ENCODE results near the gene TMEM131. TPM values are rescaled to one million over a fixed set of nuclear protein-coding genes. Genes with fewer than 3 reads are reported as not detected.

The TMEM131 gene
- total RNA-seq, 1 experiment from 2014 or later = 29.6 TPM

- Histone ChIP-seq H3K36me3 (ENCODE audit: low read depth) (no peaks in the 10 kb centered on the region), H3F3A (ENCODE audit: insufficient read depth, low read depth) (peaks cover 30% of the 10 kb centered on the region), H3K9me2 (ENCODE audit: insufficient read depth) (no peaks in the 10 kb centered on the region), H3K4me3 (no peak overlapping the region), H4K20me1 (ENCODE audit: insufficient read depth) (peaks cover 50% of the 10 kb centered on the region), H3K27ac (no peak overlapping the region), H3K79me2 (ENCODE audit: low read depth) (peaks cover 98% of the 10 kb centered on the region), H3K4me1 (replicated peaks; ENCODE audit: insufficient read depth) (peaks cover 31% of the 10 kb centered on the region), H3K4me2 (no peak overlapping the region), H2AFZ (no peak overlapping the region), H3K9me3 (ENCODE audit: insufficient read depth, low read depth) (no peaks in the 10 kb centered on the region), H3K27me3 (ENCODE audit: insufficient read depth, low read depth) (no peaks in the 10 kb centered on the region)
- no TSS peak for BruUV-seq (replicated peaks)
- intact Hi-C loops (cut with micrococcal nuclease; ENCODE audit: unreplicated experiment) = no loop called here
- CTCF ChIA-PET = no interaction called here
- POLR2A ChIA-PET (ENCODE audit: unreplicated experiment) = no interaction called here
- TF ChIP-seq, protein P1, sequence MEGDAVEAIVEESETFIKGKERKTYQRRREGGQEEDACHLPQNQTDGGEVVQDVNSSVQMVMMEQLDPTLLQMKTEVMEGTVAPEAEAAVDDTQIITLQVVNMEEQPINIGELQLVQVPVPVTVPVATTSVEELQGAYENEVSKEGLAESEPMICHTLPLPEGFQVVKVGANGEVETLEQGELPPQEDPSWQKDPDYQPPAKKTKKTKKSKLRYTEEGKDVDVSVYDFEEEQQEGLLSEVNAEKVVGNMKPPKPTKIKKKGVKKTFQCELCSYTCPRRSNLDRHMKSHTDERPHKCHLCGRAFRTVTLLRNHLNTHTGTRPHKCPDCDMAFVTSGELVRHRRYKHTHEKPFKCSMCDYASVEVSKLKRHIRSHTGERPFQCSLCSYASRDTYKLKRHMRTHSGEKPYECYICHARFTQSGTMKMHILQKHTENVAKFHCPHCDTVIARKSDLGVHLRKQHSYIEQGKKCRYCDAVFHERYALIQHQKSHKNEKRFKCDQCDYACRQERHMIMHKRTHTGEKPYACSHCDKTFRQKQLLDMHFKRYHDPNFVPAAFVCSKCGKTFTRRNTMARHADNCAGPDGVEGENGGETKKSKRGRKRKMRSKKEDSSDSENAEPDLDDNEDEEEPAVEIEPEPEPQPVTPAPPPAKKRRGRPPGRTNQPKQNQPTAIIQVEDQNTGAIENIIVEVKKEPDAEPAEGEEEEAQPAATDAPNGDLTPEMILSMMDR (conservative IDR thresholded peaks at IDR 0.05) = no peak
- TF ChIP-seq EZH2 (IDR thresholded peaks at IDR 0.05; ENCODE audit: low read depth) = no peak
- DNase-seq = no peak
Measured at GRCh38 chr2:97932975-97933662, 62.6 kb downstream of the TMEM131 start.

GRCh38 chr2:97931858-97932225 is 63.9 kb downstream of the TMEM131 start:
- peaks cover 25% of the 10 kb centered on the region for H3F3A ChIP-seq (ENCODE audit: insufficient read depth, low read depth)
- BruUV-seq (replicated peaks) = no TSS peak
- no peaks in the 10 kb centered on the region for H3K9me3 ChIP-seq (ENCODE audit: insufficient read depth, low read depth)
- H3K36me3 ChIP-seq (ENCODE audit: low read depth) = no peaks in the 10 kb centered on the region
- H2AFZ ChIP-seq = no peak overlapping the region
- H3K9me2 ChIP-seq (ENCODE audit: insufficient read depth) = no peaks in the 10 kb centered on the region
- peaks cover 45% of the 10 kb centered on the region for H4K20me1 ChIP-seq (ENCODE audit: insufficient read depth)
- intact Hi-C loops (cut with micrococcal nuclease; ENCODE audit: unreplicated experiment) = no loop called here
- no peak overlapping the region for H3K27ac ChIP-seq
- H3K79me2 ChIP-seq (ENCODE audit: low read depth) = peaks cover 92% of the 10 kb centered on the region
- H3K4me3 ChIP-seq = no peak overlapping the region
- no peak overlapping the region for H3K4me2 ChIP-seq
- CTCF ChIA-PET = interaction anchor here (0.7 kb wide), 1 partner anchor 9 kb away, joined by 4 read pairs; no protein-coding TSS in a partner anchor
- H3K4me1 ChIP-seq (replicated peaks; ENCODE audit: insufficient read depth) = peaks cover 21% of the 10 kb centered on the region
- no peak for TF ChIP-seq EZH2 (IDR thresholded peaks at IDR 0.05; ENCODE audit: low read depth)
- TF ChIP-seq, protein P1 (conservative IDR thresholded peaks at IDR 0.05) = no peak
- no peak for DNase-seq
- POLR2A ChIA-PET (ENCODE audit: unreplicated experiment) = no interaction called here
- no peaks in the 10 kb centered on the region for H3K27me3 ChIP-seq (ENCODE audit: insufficient read depth, low read depth)

GRCh38 chr2:97931118-97931857 is 64.5 kb downstream of the TMEM131 start:
- CTCF ChIA-PET = no interaction called here

More at GRCh38 chr2:97931118-97931857, 64.5 kb downstream of the TMEM131 start:
- intact Hi-C loops (cut with micrococcal nuclease; ENCODE audit: unreplicated experiment) = no loop called here
- H3K27me3 ChIP-seq (ENCODE audit: insufficient read depth, low read depth) = no peaks in the 10 kb centered on the region
- peaks cover 91% of the 10 kb centered on the region for H3K79me2 ChIP-seq (ENCODE audit: low read depth)
- H3K9me2 ChIP-seq (ENCODE audit: insufficient read depth) = no peaks in the 10 kb centered on the region
- H3K4me2 ChIP-seq = no peak overlapping the region
- TF ChIP-seq, protein P1 (conservative IDR thresholded peaks at IDR 0.05) = no peak
- TF ChIP-seq EZH2 (IDR thresholded peaks at IDR 0.05; ENCODE audit: low read depth) = no peak
- H3K4me1 ChIP-seq (replicated peaks; ENCODE audit: insufficient read depth) = peaks cover 16% of the 10 kb centered on the region
- peaks cover 20% of the 10 kb centered on the region for H3F3A ChIP-seq (ENCODE audit: insufficient read depth, low read depth)
- no peak overlapping the region for H2AFZ ChIP-seq
- no TSS peak for BruUV-seq (replicated peaks)
- no peak for DNase-seq
- H3K4me3 ChIP-seq = no peak overlapping the region
- H3K36me3 ChIP-seq (ENCODE audit: low read depth) = no peaks in the 10 kb centered on the region
- no peaks in the 10 kb centered on the region for H3K9me3 ChIP-seq (ENCODE audit: insufficient read depth, low read depth)
- peaks cover 40% of the 10 kb centered on the region for H4K20me1 ChIP-seq (ENCODE audit: insufficient read depth)
- H3K27ac ChIP-seq = no peak overlapping the region
- POLR2A ChIA-PET (ENCODE audit: unreplicated experiment) = no interaction called here

All from PC-9 (cell line).